GM18511 (cell line): Measurements from ENCODE around the gene WRNIP1.

Experiments used
- ATAC-seq: cut with Tn5 transposase; IDR thresholded peaks from one replicate; pipeline ENCODE4 v1.9.1; 2021; ENCODE audit warnings: mild to moderate bottlenecking, moderate library complexity; ENCODE audit not compliant: unreplicated experiment

The WRNIP1 gene

GRCh38 chr6:2802521-2803060 lies 37.4 kb downstream of the WRNIP1 start:
- no peak for ATAC-seq

DNA sequence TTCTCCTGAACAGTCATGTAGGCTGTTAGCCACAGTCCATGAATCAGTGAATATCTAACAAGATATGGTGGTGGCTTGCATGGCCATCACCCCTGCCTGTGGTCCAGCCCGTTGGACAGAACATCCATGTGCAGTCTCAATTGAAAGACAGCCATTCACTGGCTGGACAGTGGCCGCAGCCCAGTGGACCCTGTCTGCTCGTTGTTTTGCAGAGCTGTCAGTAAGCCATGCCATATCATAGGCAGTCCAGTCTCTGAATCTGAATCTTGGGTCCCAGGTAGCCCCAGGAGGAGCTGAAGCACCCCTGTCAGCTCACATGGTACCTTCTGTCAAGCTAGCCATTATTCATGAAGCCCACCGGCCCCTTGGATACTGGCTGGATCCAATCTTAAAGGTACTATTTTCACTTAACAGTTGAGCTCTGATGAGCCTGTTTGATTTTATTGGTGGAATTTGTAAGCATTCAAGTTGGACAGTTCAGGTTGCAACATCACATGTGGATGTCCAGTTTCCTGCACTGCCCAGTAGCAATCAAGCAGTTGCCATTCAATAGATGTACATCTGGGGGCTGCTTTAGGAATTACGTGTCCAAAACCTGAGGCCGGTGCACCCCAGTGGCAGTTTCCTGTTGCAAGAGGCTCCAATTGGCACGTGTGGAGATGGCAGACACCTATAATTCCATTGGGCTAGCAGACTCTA lies 38.7 kb downstream of the WRNIP1 start:
- no peak for ATAC-seq

- ATAC-seq = no peak
These were observed 39.3 kb downstream of the WRNIP1 start for GRCh38 chr6:2804516-2804915.

GRCh38 chr6:2805031-2805430 lies 39.8 kb downstream of the WRNIP1 start:
- ATAC-seq = no peak

GRCh38 chr6:2806644-2807043 lies 41.5 kb downstream of the WRNIP1 start:
- ATAC-seq = no peak

DNA sequence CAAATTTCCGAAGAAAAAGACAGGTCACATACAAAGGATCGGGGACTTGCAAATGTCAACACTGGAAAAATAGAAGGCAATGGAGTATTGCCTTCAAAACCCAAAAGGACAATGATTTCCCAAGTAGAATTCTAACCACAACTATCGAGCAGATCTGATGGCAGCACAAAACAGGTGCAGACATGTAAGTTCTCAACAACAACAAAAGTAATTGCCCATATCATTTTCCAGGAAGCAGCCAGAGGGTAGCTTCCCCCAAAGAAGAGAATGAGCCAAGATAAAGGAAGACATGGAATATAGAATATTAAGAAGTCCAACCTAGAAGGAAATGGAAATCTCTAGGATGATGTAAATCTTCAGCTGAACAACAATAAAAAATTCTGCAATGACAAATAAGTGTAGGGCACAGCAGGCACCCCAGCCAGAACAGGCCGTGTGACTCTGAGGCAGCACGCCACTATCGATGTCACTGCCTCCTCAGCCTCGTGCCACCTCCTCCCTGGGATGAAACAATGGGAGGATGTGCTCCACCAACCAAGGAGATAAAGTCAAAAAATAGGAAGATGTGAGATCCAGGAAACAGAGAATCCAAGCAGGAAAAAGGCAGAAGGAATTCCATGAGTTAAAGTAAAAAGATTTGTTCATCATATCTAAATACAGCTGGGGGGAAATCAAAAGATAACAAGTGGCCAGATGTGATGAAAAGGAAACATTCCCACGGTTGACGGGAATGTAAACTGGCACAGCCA lies 42.3 kb downstream of the WRNIP1 start:
- no peak for ATAC-seq

DNA sequence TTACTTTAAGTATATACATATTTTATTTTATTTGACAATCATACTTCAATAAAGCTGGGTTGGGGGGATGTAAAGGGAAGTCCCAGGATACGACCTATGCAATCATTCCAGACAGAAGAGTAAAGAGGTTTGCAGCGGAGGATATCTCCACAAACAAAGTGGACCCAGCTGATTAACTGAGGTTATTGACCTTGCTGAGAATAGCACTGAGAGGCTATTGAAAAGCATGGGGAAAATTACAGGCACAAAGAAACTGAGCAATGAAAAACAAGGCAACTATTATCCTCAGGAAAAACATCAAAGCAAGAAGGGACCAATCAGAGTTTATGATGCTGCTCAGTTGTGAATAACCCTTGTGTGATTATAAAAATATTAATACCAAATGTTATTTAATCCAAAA lies 43.8 kb downstream of the WRNIP1 start:
- no peak for ATAC-seq

DNA sequence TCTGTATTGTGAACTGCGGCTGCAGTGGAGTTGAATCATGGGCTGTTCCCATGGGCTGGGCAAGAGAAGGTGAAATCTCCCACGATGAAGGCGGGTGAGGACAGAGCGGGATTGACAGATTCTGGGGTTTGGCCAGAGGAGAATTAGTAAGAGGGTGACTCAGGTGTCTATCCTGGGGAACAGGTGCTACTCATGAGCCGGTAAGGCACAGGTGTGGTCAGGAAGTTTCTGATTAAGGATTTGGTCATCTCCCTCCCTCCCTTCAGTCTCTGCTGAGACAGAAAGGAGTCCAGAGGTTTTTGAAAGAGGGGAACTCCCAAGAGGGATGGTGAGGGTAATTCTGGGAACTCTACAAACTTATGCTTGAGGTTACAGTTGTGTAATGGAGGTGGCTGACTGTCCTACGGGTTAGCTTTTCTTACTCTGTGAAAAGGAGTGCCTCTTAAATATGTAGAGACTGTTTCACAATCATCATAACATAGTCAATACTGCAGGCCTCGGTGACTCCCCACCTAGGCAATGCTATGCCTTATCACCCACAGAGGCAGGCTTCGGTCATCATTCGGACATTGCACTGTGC lies 45.0 kb downstream of the WRNIP1 start:
- no peak for ATAC-seq

DNA sequence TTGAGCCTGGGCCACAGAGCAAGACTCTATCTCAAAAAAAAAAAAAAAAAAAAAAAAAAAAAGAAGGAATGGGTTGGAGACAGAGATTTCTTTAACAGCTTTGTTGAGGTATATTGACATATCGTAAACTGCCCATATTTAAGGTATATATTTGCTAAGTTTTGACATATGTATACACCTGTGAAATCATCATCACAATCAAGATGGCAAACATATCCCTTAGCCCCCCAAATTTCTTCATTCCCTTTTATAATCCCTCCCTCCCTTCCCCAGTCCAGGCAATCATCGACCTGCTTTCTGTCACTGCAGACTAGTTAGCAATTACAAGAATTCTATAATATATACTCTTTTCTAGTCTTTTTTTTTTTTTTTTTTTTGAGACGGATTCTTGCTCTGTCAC lies 47.5 kb downstream of the WRNIP1 start:
- ATAC-seq = no peak

DNA sequence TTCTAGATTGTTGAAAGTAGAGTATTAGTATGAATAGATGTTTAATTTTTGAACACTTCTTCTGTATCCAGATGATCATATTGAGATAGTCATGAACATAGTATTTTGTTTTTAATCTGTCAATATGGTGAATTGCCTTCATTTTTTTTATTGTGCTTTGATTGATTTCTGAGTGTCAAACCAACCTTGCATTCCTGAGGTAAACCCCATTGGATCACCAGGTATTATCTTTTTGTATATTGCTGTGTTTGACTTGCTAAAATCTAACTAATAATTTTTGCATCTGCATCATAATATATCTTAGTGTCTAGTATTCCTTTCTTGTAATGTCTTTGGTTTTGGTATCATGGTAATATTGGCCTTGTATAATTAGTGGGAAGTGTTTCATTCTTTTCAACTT lies 51.0 kb downstream of the WRNIP1 start:
- no peak for ATAC-seq

DNA sequence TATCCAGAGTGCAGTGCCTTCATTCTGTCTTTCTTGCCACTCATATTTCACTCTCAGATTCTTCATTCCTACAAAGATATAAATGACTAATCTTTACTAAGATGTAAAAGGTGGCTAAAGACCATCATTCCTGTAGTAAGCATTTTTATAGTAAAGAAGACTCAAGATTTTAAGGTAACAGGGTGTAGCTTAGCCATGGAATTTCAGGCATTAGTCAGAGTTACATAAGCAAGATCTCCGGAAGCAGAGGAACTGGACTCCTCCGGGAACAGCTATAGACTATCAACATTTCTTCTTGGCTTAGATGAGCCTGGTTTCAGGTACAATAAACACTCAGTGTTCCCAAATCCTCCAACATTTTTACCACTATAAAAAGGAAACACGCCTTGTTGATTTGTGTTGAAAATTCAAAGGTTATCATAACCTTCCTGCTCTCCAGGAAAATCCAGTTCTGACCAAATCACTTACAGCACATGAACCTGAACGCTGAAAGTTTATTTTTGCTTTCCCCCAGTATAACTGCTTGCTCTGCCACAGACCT lies 52.8 kb downstream of the WRNIP1 start:
- no peak for ATAC-seq

DNA sequence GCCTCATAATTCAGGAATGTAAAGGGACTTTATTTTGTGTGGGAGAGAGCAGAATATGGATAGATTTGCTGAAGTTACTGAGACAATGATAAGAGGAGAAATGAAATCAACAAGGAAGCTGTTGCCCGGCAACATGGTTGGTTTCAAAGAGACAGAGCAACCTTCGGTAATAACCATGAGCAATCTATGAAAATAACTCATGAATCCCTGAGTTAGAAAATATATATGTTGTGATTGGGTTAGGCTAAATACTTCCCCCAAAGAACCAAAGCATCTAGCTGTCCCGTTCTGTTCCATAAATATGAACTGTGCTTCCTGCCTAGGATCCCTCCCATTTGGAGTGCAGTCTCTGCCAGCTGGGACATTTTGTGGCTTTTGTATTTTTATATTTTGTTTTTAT lies 53.4 kb downstream of the WRNIP1 start:
- no peak for ATAC-seq

DNA sequence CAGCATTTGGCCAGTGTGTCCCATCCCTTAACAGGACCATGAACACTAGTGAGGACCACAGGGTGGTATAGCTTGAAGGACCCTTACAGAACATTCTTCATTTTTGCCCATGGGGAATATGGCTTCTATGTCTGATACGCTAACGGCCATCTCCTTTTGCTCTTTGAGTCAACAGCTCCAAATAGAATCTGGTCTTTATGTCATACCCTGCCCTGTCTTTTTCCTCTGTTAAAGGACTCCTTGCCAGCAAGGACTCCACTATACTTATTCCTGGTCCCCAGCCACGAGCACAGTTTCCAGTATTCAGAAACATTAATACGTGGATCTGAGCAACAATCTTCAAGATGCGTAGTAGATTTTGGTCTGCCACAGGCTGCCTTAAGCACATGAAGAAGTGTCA lies 53.9 kb downstream of the WRNIP1 start:
- ATAC-seq = no peak

- ATAC-seq = no peak
These were observed 54.8 kb downstream of the WRNIP1 start for GRCh38 chr6:2819978-2820377.

GRCh38 chr6:2820415-2820814 lies 55.2 kb downstream of the WRNIP1 start:
- ATAC-seq = no peak

DNA sequence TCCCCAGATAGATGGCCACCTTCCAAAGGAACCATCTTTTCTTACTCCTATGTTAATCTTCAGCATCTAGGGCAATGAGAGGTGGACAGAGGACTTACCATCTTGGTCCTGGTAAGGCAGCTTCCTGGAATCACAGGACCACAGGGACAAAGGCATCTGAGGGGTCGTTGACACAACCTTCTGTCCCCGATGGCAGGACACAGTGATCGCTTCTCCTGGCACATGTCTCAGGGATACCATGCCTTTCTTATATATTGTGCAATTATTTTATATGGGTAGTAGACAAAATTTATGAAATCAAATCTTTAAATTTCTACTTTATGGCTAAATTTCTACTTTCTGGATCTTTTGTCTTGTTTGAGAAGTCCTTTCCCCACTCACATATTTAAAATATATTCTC lies 56.4 kb downstream of the WRNIP1 start:
- ATAC-seq = no peak

GRCh38 chr6:2823104-2823850 lies 58.1 kb downstream of the WRNIP1 start:
- ATAC-seq = no peak

DNA sequence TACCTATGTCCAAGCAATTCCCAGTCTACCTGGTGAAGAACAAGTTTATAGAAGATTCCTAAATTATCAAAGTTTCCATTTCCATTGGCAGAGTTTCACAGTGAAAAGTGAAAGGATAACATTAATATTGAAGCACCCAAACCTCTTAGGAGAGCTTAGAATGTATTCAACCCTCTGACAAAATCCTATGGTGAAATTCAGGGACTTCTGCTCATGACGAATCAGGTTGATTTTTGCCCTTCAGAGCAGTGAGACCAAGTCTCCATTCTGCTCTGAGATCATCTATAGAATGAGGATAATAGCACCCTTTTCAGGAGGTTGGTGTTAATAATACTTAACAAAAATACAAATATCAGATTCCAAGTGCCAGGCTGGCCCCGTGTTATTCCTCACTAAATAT lies 60.9 kb downstream of the WRNIP1 start:
- no peak for ATAC-seq

GRCh38 chr6:2827142-2827541 lies 61.9 kb downstream of the WRNIP1 start:
- no peak for ATAC-seq

- no peak for ATAC-seq
These were observed 63.4 kb downstream of the WRNIP1 start for GRCh38 chr6:2828629-2829028.

DNA sequence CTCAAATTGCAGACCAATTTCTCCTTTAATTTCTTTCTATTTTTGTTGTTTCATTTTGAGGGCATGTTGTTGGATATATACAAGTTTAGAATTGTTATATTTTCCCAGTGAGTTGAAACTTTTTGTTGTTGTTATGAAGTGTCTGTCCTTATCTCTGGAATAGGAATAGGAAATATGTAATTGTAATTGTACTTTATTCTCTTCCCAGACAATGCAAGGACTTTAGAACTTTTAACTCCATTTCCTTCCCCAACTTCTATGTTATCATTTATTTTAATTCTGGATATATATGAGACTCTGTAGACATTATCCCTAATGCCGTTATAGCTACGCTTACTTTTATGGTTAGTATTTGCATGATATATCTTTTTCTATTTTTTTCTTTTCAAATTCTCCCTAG lies 64.1 kb downstream of the WRNIP1 start:
- no peak for ATAC-seq
